Prostate gland (tissue), 2 donors: ENCODE results near the gene C2orf74. TPM values are rescaled to one million over a fixed set of nuclear protein-coding genes. Genes with fewer than 3 reads are reported as not detected.
A peak's percentile ranks its signal among the peaks of the same experiment; 100 is the strongest.

ENCODE experiments used
- DNase-seq: peaks from one replicate; pipeline ENCODE4 v3.0.0-alpha.2; 2019; ENCODE audit warnings: low spot score
- H3K27ac ChIP-seq, 2 donors: fragments of 200-600 bp; sonication (generic); 2 replicates each; pipeline ENCODE4 v1.5.1; 2017 to 2019
- H3K27me3 ChIP-seq: fragments of 200-600 bp; sonication (generic); replicated peaks from 2 replicates; pipeline ENCODE4 v1.5.1; 2019; ENCODE audit not compliant: insufficient read depth
- H3K36me3 ChIP-seq, 2 donors: fragments of 200-600 bp; sonication (generic); 1 replicate in 1 of 2; 2 replicates in 1 of 2; pipeline versions ENCODE4 v1.5.1 to v1.8.1; 2017 to 2019
- H3K4me1 ChIP-seq: fragments of 200-600 bp; sonication (generic); replicated peaks from 2 replicates; pipeline ENCODE4 v1.5.1; 2019
- H3K4me3 ChIP-seq, 2 donors: fragments of 200-600 bp; sonication (generic); 2 replicates each; pipeline ENCODE4 v1.5.1; 2017 to 2019
- H3K9me3 ChIP-seq: fragments of 200-600 bp; sonication (generic); 2 replicates; pipeline ENCODE4 v1.5.1; 2017
- POLR2A ChIP-seq: fragments of 450-650 bp; IDR thresholded peaks from one replicate; pipeline ENCODE4 v1.6.1; 2016; ENCODE audit warnings: antibody characterized with exemption, mild to moderate bottlenecking
- POLR2AphosphoS5 ChIP-seq: sonication (generic); formaldehyde crosslinking; IDR thresholded peaks from one replicate; pipeline ENCODE4 v1.6.1; 2017; ENCODE audit warnings: antibody characterized with exemption
- WGBS: methylation state at CpG from one replicate; pipeline ENCODE4 v1.1.5; 2018; 5-methylcytosine and 5-hydroxymethylcytosine counted together
- intact Hi-C: fragments of 100-400 bp; cut with DNase I; formaldehyde crosslinking; loops from one replicate; pipeline ENCODE4 v1.14.2; 2022
- total RNA-seq, 2 donors: library from RNA; depleted of rRNA; stranded (reverse); fragments of >200 nt; gene quantifications; one replicate each; pipeline ENCODE4 v1.1.0, GENCODE V29; 2016
- TF ChIP-seq, protein P1 (sequence below), 4 experiments: fragments of 200-600 bp in 2 of 4; fragments of 450-650 bp in 2 of 4; sonication (generic) in 2 of 4; IDR thresholded peaks; 1 replicate in 3 of 4; 2 replicates in 1 of 4; pipeline ENCODE4 v1.5.1; 2016 to 2019; ENCODE audit warnings: antibody characterized with exemption in 4 of 4, mild to moderate bottlenecking in 2 of 4, moderate library complexity in 2 of 4

C2orf74 gene
- total RNA-seq, 2 donors from 2014 or later: 12.0 to 22.1 TPM

DNA sequence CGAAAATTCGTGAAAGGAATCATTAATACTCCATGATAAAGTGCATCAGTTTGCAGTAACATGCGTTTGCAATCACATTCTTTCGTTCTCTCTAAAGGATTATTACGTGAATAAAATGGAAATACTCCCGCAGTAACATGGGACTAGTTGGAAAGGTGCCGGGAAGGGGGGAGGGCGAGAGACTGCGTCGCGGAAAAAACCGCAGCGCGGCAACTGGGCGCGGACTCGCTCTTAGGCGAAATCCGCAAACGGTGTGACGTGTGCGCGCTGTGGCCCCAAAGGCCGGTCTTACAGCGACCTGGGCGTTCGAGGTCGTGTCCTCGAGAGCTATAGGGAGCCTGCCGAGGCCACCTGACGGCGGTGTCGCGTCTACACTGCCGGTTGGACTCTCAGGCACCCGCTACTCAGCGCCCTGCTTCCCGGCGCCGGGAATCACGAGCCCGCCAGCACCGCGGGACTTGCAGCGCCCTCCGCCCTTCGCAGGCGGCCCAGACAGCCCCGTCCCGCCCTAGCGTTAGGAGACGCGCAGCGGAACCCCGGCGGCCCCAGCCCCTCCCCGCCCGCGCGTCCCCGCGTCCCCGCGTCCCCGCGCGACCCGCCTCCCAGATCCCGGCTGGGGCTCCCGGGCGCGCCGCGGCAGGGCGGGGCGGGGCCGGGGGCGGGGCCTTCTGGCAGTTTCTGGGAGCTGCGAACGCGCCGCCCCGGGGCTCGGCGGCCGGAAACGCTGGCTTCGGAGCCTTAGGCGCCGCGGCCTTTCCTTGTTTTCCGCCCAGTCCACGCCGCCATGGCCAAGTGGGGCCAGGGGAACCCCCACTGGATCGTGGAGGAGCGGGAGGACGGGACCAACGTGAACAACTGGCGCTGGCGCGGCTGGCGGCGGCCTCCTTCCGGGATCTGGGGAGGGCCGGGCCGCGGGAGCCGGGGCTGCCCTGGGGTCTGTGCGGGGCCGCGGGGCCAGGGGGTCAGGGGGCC, 15.1 kb downstream of the C2orf74 start:
- H3K4me1 ChIP-seq: peaks cover 11% of the 10 kb centered on the region
- TF ChIP-seq POLR2AphosphoS5 (peak; percentile 69), POLR2A (peak; percentile 92)
- TF ChIP-seq, protein P1, sequence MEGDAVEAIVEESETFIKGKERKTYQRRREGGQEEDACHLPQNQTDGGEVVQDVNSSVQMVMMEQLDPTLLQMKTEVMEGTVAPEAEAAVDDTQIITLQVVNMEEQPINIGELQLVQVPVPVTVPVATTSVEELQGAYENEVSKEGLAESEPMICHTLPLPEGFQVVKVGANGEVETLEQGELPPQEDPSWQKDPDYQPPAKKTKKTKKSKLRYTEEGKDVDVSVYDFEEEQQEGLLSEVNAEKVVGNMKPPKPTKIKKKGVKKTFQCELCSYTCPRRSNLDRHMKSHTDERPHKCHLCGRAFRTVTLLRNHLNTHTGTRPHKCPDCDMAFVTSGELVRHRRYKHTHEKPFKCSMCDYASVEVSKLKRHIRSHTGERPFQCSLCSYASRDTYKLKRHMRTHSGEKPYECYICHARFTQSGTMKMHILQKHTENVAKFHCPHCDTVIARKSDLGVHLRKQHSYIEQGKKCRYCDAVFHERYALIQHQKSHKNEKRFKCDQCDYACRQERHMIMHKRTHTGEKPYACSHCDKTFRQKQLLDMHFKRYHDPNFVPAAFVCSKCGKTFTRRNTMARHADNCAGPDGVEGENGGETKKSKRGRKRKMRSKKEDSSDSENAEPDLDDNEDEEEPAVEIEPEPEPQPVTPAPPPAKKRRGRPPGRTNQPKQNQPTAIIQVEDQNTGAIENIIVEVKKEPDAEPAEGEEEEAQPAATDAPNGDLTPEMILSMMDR (IDR thresholded peaks at IDR 0.05): peak in 3 of 4 experiments; percentile 12 to 34 (median 27)
- no peaks in the 10 kb centered on the region for H3K36me3 ChIP-seq
- intact Hi-C loops: loop anchor here (1.0 to 10.0 kb wide), 2 partner anchors 298 to 361 kb away; partner anchors contain the start of genes USP34 and XPO1
- 0% methylated on average over 35 of the region's 111 CpGs for WGBS
- H3K9me3 ChIP-seq: no peaks in the 10 kb centered on the region
- peak overlapping the region; percentile 88 to 93 for H3K4me3 ChIP-seq
- DNase-seq: peak; percentile 89
- H3K27me3 ChIP-seq: no peaks in the 10 kb centered on the region
- H3K27ac ChIP-seq: peak overlapping the region; percentile 99 to 100

DNA sequence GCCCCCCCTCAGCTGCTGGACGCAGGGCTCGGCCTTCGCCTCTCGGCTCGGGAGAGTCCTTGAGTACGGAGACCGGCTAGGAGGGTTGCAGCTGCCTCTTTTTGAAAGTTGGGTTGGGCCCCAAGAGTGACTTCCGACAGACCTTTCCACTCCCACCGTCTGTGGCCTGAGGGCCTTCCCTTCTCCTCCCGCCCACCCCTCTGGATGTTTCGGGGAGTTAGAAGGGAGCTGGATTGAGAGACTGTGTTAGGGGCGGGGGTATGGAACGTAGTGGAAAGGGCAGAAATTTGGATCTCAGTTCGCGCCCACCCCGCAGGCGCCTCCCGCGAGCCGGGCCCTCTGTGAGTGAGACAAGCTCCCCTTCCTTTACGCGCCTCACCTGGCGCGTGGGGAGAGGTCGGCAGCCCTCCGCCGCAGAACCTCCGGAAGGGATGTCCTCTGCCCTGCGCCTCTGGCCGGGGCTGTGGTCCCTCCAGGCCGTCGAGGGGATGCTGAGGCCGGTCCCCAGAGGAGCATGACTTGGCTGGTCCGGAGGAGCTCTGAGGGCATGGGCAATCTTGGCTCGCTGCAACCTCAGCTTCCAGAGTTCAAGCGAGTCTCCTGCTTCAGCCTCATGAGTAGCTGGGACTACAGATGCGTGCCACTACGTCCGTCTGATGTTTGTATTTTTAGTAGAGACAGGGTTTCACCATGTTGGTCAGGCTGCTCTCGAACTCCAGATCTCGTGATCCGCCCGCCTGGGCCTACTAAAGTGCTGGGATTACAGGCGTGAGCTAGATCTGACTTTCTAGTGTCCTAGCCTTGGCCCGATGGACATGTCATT, 15.9 kb downstream of the C2orf74 start:
- Histone ChIP-seq H3K9me3 (no peaks in the 10 kb centered on the region), H3K27ac (peak overlapping the region; percentile 99 to 100), H3K4me3 (peak overlapping the region; percentile 88 to 93), H3K4me1 (peaks cover 11% of the 10 kb centered on the region), H3K27me3 (no peaks in the 10 kb centered on the region), H3K36me3 (no peaks in the 10 kb centered on the region)
- DNase-seq: peak; percentile 31
- intact Hi-C loops: loop anchor here (1.0 to 10.0 kb wide), 2 partner anchors 297 to 360 kb away; partner anchors contain the start of genes USP34 and XPO1
- 17% methylated on average over 39 of the region's 45 CpGs for WGBS
- TF ChIP-seq POLR2A (peak; percentile 19), POLR2AphosphoS5 (no peak)
- TF ChIP-seq, protein P1 (IDR thresholded peaks at IDR 0.05): no peak

DNA sequence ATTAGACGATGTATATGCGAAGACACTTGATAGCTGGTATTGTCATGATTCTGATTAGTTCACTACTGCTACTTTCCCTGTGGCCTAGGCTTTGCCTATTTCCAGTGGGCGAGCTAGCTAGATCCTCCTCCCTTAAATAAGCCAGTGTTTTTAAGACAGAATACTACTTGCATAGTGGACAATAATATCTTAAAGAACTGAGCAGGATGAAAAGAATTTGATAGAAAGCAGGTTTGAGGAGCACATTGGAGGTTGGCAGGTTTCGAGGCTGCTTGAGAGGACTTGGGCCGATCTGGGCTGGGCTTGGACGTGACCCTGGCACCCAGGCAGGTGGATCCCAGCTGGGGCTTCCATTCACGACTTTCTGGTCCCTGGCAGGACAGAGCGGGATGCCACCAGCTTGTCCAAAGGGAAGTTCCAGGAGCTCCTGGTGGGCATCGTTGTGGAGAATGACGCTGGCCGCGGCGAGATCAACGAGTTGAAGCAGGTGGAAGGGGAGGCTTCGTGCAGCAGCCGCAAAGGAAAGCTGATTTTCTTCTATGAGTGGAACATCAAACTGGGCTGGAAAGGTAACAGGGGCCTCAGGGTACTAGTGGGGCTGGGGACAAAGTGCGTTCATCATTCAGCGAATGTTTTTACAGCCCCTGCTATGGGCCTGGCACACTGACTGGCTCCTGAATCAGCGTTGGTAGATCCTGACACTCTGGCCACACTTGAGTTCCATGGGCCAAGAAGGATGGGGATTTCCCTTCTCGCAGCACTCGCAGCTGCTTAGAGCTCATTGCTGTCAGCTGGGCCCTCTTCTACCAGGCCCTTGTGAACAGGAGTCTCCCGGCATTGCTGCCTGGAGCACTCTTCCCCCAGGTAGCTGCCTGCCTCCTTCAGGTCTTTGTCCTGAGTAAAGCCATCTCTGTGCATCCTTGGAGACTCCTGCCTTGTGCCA, 16.9 kb downstream of the C2orf74 start:
- H3K4me1 ChIP-seq: peaks cover 11% of the 10 kb centered on the region
- H3K9me3 ChIP-seq: no peaks in the 10 kb centered on the region
- intact Hi-C loops: loop anchor here (10.0 kb wide), 1 partner anchor 296 kb away; the partner anchor contains the start of gene USP34
- peaks cover 5% of the 10 kb centered on the region in 2 donors for H3K36me3 ChIP-seq
- peak overlapping the region in 1 of 2 donors; percentile 93 for H3K4me3 ChIP-seq
- no peak for DNase-seq
- H3K27ac ChIP-seq: peak overlapping the region; percentile 99 to 100
- 79% methylated on average over 22 of the region's 22 CpGs for WGBS
- TF ChIP-seq POLR2A: no peak
- TF ChIP-seq POLR2AphosphoS5: no peak
- H3K27me3 ChIP-seq: no peaks in the 10 kb centered on the region

DNA sequence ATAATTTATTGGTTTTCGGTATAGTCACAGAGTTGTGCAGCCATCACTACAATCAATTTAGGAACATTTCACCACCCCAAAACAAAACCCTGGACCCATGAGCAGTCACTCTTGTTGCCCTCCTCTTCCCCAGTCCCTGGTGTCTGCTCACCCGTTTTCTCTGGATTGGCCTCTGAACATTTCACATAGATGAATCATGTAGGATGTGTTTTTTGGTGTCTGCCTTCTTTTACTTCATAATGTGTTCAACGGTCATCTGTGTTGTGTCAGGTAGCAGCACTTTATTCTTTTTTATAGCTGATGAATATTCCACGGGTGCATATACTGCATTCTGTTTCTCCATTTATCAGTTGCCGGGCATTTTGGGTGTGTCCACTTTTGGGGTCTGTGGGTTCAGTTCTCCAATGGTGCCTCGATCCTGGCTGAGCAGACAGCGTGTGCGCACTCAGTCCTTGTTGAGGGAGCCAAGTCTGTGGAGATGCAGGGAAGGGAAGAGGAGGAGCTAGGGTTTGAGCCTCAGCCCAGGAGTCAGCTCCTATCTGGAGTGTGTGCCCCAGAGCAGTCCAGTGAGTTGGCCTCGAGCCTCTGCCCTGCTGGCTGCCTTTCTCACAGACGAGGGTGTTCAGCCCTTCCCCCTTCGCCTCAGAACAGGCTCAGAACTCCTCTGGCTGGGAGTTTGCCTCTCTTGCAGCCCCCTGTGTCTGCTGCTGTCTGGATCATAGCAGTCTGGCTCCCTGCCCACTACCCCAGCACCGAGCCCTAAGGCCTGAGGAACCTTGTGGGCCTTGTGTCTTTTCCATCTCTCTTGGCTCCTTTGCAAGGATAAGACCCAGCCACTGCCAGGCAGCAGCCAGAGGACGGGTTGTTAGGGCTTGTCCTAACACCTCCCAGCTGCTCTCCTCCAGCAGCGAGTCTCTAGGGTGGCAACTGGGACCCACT, 18.0 kb downstream of the C2orf74 start:
- Histone ChIP-seq H3K4me1 (peaks cover 11% of the 10 kb centered on the region), H3K36me3 (peaks cover 7 to 8% of the 10 kb centered on the region in 2 donors), H3K4me3 (no peak overlapping the region), H3K27me3 (no peaks in the 10 kb centered on the region), H3K27ac (peak overlapping the region; percentile 52 to 64), H3K9me3 (no peaks in the 10 kb centered on the region)
- 31% methylated on average over 14 of the region's 14 CpGs for WGBS
- intact Hi-C loops: loop anchor here (10.0 kb wide), 1 partner anchor 295 kb away; the partner anchor contains the start of gene USP34
- peak; percentile 29 for DNase-seq
- TF ChIP-seq POLR2A (no peak), POLR2AphosphoS5 (no peak)
- TF ChIP-seq, protein P1 (IDR thresholded peaks at IDR 0.05): no peak
